T-cell (primary cell): ENCODE data around the gene GPAT3. TPM values are rescaled to one million over a fixed set of nuclear protein-coding genes. Genes with fewer than 3 reads are reported as not detected.

Source experiments
- ATAC-seq, 4 experiments: fragments of 200-7000 bp in 3 of 4; fragments of 150-1000 bp in 1 of 4; cut with Tn5 transposase; replicated peaks in 1 of 4; 1 replicate in 3 of 4; 2 replicates in 1 of 4; pipeline ENCODE4 v1.10.0; 2021; ENCODE audit warnings: moderate library complexity in 3 of 4, mild to moderate bottlenecking in 2 of 4, moderate number of reproducible peaks in 1 of 4
- CTCF ChIA-PET, 2 donors: fragments of 300-600 bp; sonication (Branson Sonifier 250); formaldehyde crosslinking; loops; one replicate each; lab custom pipeline; 2022; ENCODE audit warnings: antibody characterized with exemption in 2 of 2; lab: Charles Lee
- POLR2A ChIA-PET, 2 donors: fragments of 300-600 bp; sonication (Branson Sonifier 250); formaldehyde crosslinking; loops; one replicate each; lab custom pipeline; 2022; ENCODE audit warnings: antibody characterized with exemption in 2 of 2; lab: Charles Lee
- DNase-seq, 35 experiments: peaks; one replicate each; pipeline versions ENCODE4 v3.0.0 to v3.0.0-alpha.2; 2013 to 2023
- H3K27ac ChIP-seq: one replicate; pipeline ENCODE4 v1.5.1; 2013; ENCODE audit warnings: low read length
- H3K27me3 ChIP-seq, 2 experiments: replicated peaks in 1 of 2; 1 replicate in 1 of 2; 2 replicates in 1 of 2; pipeline versions ENCODE4 v1.6.1 to v1.7.0; 2013; ENCODE audit warnings: low read length in 1 of 2, mixed read lengths in 1 of 2; ENCODE audit not compliant: control insufficient read depth in 2 of 2, insufficient read depth in 2 of 2; ENCODE audit errors: extremely low read depth in 1 of 2
- H3K36me3 ChIP-seq, 2 donors: 1 replicate in 1 of 2; 2 replicates in 1 of 2; pipeline versions ENCODE4 v1.6.1 to v1.7.0; 2013; ENCODE audit warnings: low read length in 1 of 2; ENCODE audit not compliant: control insufficient read depth in 2 of 2, insufficient read depth in 1 of 2; ENCODE audit errors: extremely low read depth in 1 of 2
- H3K4me1 ChIP-seq, 2 experiments: 1 replicate in 1 of 2; 2 replicates in 1 of 2; pipeline versions ENCODE4 v1.6.1 to v1.7.0; 2013; ENCODE audit warnings: low read length in 2 of 2, mixed read lengths in 1 of 2; ENCODE audit not compliant: insufficient read depth in 2 of 2, control insufficient read depth in 1 of 2; ENCODE audit errors: extremely low read depth in 1 of 2
- H3K4me3 ChIP-seq, 2 donors: 1 replicate in 1 of 2; 2 replicates in 1 of 2; pipeline versions ENCODE4 v1.5.1 to v1.7.0; 2013; ENCODE audit warnings: mild to moderate bottlenecking in 2 of 2, low read length in 1 of 2, moderate library complexity in 1 of 2; ENCODE audit not compliant: control insufficient read depth in 1 of 2; ENCODE audit errors: extremely low read depth in 1 of 2
- H3K9me3 ChIP-seq: 2 replicates; pipeline ENCODE4 v1.7.0; 2013
- H3K27ac Mint-ChIP-seq, 2 donors: one replicate each; pipeline ENCODE4 v1.8.0; 2020 to 2021; ENCODE audit warnings: mild to moderate bottlenecking in 2 of 2, mixed read lengths in 2 of 2
- H3K27me3 Mint-ChIP-seq, 2 donors: one replicate each; pipeline ENCODE4 v1.8.0; 2021 to 2022; ENCODE audit warnings: mixed read lengths in 2 of 2
- H3K36me3 Mint-ChIP-seq: one replicate; pipeline ENCODE4 v1.8.0; 2021; ENCODE audit warnings: mixed read lengths
- H3K4me1 Mint-ChIP-seq, 3 donors: one replicate each; pipeline ENCODE4 v1.8.0; 2020 to 2022; ENCODE audit warnings: mixed read lengths in 3 of 3, mild to moderate bottlenecking in 1 of 3
- H3K4me3 Mint-ChIP-seq, 3 donors: one replicate each; pipeline ENCODE4 v1.8.0; 2020 to 2022; ENCODE audit warnings: mild to moderate bottlenecking in 3 of 3, mixed read lengths in 3 of 3, moderate library complexity in 3 of 3
- H3K9me3 Mint-ChIP-seq, 3 donors: one replicate each; pipeline ENCODE4 v1.8.0; 2020 to 2022; ENCODE audit warnings: mixed read lengths in 3 of 3
- WGBS: methylation state at CpG from one replicate; pipeline ENCODE4 v1.1.5; 2013; ENCODE audit warnings: missing lambda C conversion rate; ENCODE audit not compliant: insufficient coverage; 5-methylcytosine and 5-hydroxymethylcytosine counted together
- total RNA-seq, 35 experiments: library from RNA in 6 of 35; stranded (reverse) in 6 of 35; fragments of 120-200 nt in 1 of 35; gene quantifications; one replicate each; pipeline versions ENCODE4 v1.2.1 to v1.2.4 and lab custom pipeline; 2013 to 2026

The GPAT3 gene
- total RNA-seq, 5 donors from 2014 or later (not counting 1 experiment from before 2014, with no cell fraction given) = 2.7 to 8.3 (median 6.1) TPM

GRCh38 chr4:83510442-83510841 lies 25.5 kb upstream of the GPAT3 start:
- Histone ChIP-seq H3K36me3 (no peaks in the 10 kb centered on the region), H3K27me3 (peaks cover 0 to 2% of the 10 kb centered on the region in 2 experiments), H3K27ac (no peak overlapping the region), H3K4me1 (no peaks in the 10 kb centered on the region), H3K4me3 (no peak overlapping the region), H3K9me3 (no peaks in the 10 kb centered on the region)
- H3K27ac Mint-ChIP-seq = no peak overlapping the region
- no peak overlapping the region for H3K4me3 Mint-ChIP-seq
- H3K9me3 Mint-ChIP-seq = no peaks in the 10 kb centered on the region
- ATAC-seq (no peak), DNase-seq (no peak)
- H3K36me3 Mint-ChIP-seq = no peaks in the 10 kb centered on the region
- H3K4me1 Mint-ChIP-seq = peaks cover 0 to 6% (median 0%) of the 10 kb centered on the region in 3 donors
- POLR2A ChIA-PET = no interaction called here
- CTCF ChIA-PET = interaction anchor here (0.7 to 2.7 kb wide), 4 partner anchors 118 to 1287 kb away, joined by 3 to 9 read pairs (median 3); no protein-coding TSS in a partner anchor
- no peaks in the 10 kb centered on the region for H3K27me3 Mint-ChIP-seq
- WGBS = 83% methylated on average over 1 of the region's 4 CpGs

GRCh38 chr4:83516042-83516772 lies 19.7 kb upstream of the GPAT3 start:
- ATAC-seq (no peak), DNase-seq (no peak)
- Mint-ChIP-seq H3K27me3 (peaks cover 0 to 4% of the 10 kb centered on the region in 2 donors), H3K27ac (no peak overlapping the region), H3K4me3 (no peak overlapping the region), H3K9me3 (no peaks in the 10 kb centered on the region), H3K4me1 (no peaks in the 10 kb centered on the region), H3K36me3 (no peaks in the 10 kb centered on the region)
- H3K4me1 ChIP-seq = no peaks in the 10 kb centered on the region
- no peaks in the 10 kb centered on the region for H3K36me3 ChIP-seq
- no peak overlapping the region for H3K27ac ChIP-seq
- WGBS = 88% methylated on average over 1 of the region's 3 CpGs
- H3K9me3 ChIP-seq = no peaks in the 10 kb centered on the region
- H3K4me3 ChIP-seq = no peak overlapping the region
- CTCF ChIA-PET = no interaction called here
- H3K27me3 ChIP-seq = peaks cover 0 to 2% of the 10 kb centered on the region in 2 experiments
- POLR2A ChIA-PET = no interaction called here

GRCh38 chr4:83522239-83522638 lies 13.7 kb upstream of the GPAT3 start:
- WGBS = no CpG with 5 or more reads among the region's 3 CpGs
- H3K36me3 Mint-ChIP-seq = no peaks in the 10 kb centered on the region
- no peak for DNase-seq
- H3K9me3 Mint-ChIP-seq = no peaks in the 10 kb centered on the region
- Histone ChIP-seq H3K27ac (no peak overlapping the region), H3K36me3 (no peaks in the 10 kb centered on the region), H3K27me3 (peaks cover 0 to 5% of the 10 kb centered on the region in 2 experiments), H3K4me3 (no peak overlapping the region), H3K9me3 (no peaks in the 10 kb centered on the region), H3K4me1 (no peaks in the 10 kb centered on the region)
- H3K27me3 Mint-ChIP-seq = peaks cover 2 to 11% of the 10 kb centered on the region in 2 donors
- ATAC-seq = no peak
- no peak overlapping the region for H3K4me3 Mint-ChIP-seq
- ChIA-PET CTCF (no interaction called here), POLR2A (no interaction called here)
- H3K27ac Mint-ChIP-seq = no peak overlapping the region
- no peaks in the 10 kb centered on the region for H3K4me1 Mint-ChIP-seq

- H3K27me3 ChIP-seq = peaks cover 0 to 5% of the 10 kb centered on the region in 2 experiments
- H3K4me3 ChIP-seq = no peak overlapping the region
- no peak overlapping the region for H3K27ac ChIP-seq
- DNase-seq = no peak
- no peak overlapping the region for H3K4me3 Mint-ChIP-seq
- POLR2A ChIA-PET = no interaction called here
- H3K9me3 ChIP-seq = no peaks in the 10 kb centered on the region
- H3K36me3 ChIP-seq = no peaks in the 10 kb centered on the region
- peaks cover 15 to 18% of the 10 kb centered on the region in 2 donors for H3K27me3 Mint-ChIP-seq
- H3K36me3 Mint-ChIP-seq = no peaks in the 10 kb centered on the region
- H3K27ac Mint-ChIP-seq = no peak overlapping the region
- ATAC-seq = no peak
- no peaks in the 10 kb centered on the region for H3K4me1 Mint-ChIP-seq
- 67% methylated on average over 1 of the region's 2 CpGs for WGBS
- no peaks in the 10 kb centered on the region for H3K9me3 Mint-ChIP-seq
- H3K4me1 ChIP-seq = no peaks in the 10 kb centered on the region
- CTCF ChIA-PET = no interaction called here
These were observed 8.2 kb upstream of the GPAT3 start for GRCh38 chr4:83527671-83528070.

GRCh38 chr4:83536362-83537272 lies 709 bp downstream of the GPAT3 start:
- no peaks in the 10 kb centered on the region for H3K9me3 Mint-ChIP-seq
- H3K4me1 ChIP-seq = peaks cover 6 to 20% of the 10 kb centered on the region in 2 experiments
- WGBS = 15% methylated on average over 36 of the region's 46 CpGs
- H3K4me1 Mint-ChIP-seq = peaks cover 15 to 29% (median 29%) of the 10 kb centered on the region in 3 donors
- no peaks in the 10 kb centered on the region for H3K36me3 Mint-ChIP-seq
- DNase-seq (peak in 5 of 35 experiments; percentile 0 to 11 (median 4)), ATAC-seq (peak; percentile 7 to 22 (median 15))
- peaks cover 0 to 20% of the 10 kb centered on the region in 2 experiments for H3K27me3 ChIP-seq
- H3K4me3 Mint-ChIP-seq = peak overlapping the region; percentile 85 to 94 (median 94)
- H3K36me3 ChIP-seq = no peaks in the 10 kb centered on the region
- peak overlapping the region; percentile 67 to 74 for H3K4me3 ChIP-seq
- CTCF ChIA-PET = interaction anchor here (1.0 to 1.1 kb wide), 3 partner anchors 13 to 110 kb away, joined by 3 to 8 read pairs (median 4); no protein-coding TSS in a partner anchor
- POLR2A ChIA-PET = interaction anchor here (0.5 to 0.7 kb wide), 2 partner anchors 51 to 959 kb away, joined by 3 to 6 read pairs; no protein-coding TSS in a partner anchor
- H3K27me3 Mint-ChIP-seq = peaks cover 4 to 13% of the 10 kb centered on the region in 2 donors
- no peaks in the 10 kb centered on the region for H3K9me3 ChIP-seq
- H3K27ac ChIP-seq = no peak overlapping the region
- peak overlapping the region; percentile 34 to 76 for H3K27ac Mint-ChIP-seq

GRCh38 chr4:83542225-83542624 lies 6.3 kb downstream of the GPAT3 start:
- 95% methylated on average over 2 of the region's 5 CpGs for whole genome bisulfite sequencing
- Histone ChIP-seq H3K4me3 (no peak overlapping the region), H3K27ac (no peak overlapping the region), H3K36me3 (no peaks in the 10 kb centered on the region), H3K9me3 (no peaks in the 10 kb centered on the region), H3K27me3 (no peaks in the 10 kb centered on the region), H3K4me1 (no peaks in the 10 kb centered on the region)
- H3K36me3 Mint-ChIP-seq = peaks cover 8% of the 10 kb centered on the region
- ChIA-PET POLR2A (interaction anchor here in 1 of 2 donors (0.5 kb wide), 1 partner anchor 12 kb away, joined by 5 read pairs; no protein-coding TSS in a partner anchor), CTCF (no interaction called here)
- H3K27me3 Mint-ChIP-seq = no peaks in the 10 kb centered on the region
- no peak for DNase-seq
- H3K9me3 Mint-ChIP-seq = no peaks in the 10 kb centered on the region
- H3K4me3 Mint-ChIP-seq = no peak overlapping the region
- H3K27ac Mint-ChIP-seq = no peak overlapping the region
- no peak for ATAC-seq
- peaks cover 6 to 12% (median 10%) of the 10 kb centered on the region in 3 donors for H3K4me1 Mint-ChIP-seq
